A549 (cell line): ENCODE results near the gene PKD2L1.

Experiments
- CBX8 ChIP-seq: fragments of 200-600 bp; sonication (generic); IDR thresholded peaks from 2 replicates; pipeline ENCODE4 v1.6.1; 2016
- ELK1 ChIP-seq: fragments of 150-350 bp; IDR thresholded peaks from 2 replicates; pipeline ENCODE4 v1.6.1; 2014; ENCODE audit warnings: low read depth, mild to moderate bottlenecking, low read length
- EP300 ChIP-seq, 2 experiments: fragments of >200 bp; sonication (Bioruptor Twin); formaldehyde crosslinking; IDR thresholded peaks; 2 replicates in 1 of 2; 3 replicates in 1 of 2; pipeline ENCODE4 v1.6.1; 2016 to 2017
- MAFK ChIP-seq: fragments of 450-650 bp; IDR thresholded peaks from 2 replicates; pipeline ENCODE4 v1.6.1; 2014; ENCODE audit not compliant: partially characterized antibody
- POLR2A ChIP-seq: IDR thresholded peaks from 2 replicates; pipeline ENCODE4 v1.6.1; 2012; ENCODE audit warnings: mild to moderate bottlenecking, low read length
- RNF2 ChIP-seq: fragments of 200-600 bp; sonication (generic); IDR thresholded peaks from 2 replicates; pipeline ENCODE4 v1.6.1; 2016; ENCODE audit warnings: low read depth, mild to moderate bottlenecking, antibody characterized with exemption, moderate library complexity, borderline replicate concordance
- TF ChIP-seq, protein P1 (sequence below): fragments of >200 bp; sonication (Bioruptor Twin); formaldehyde crosslinking; IDR thresholded peaks from 3 replicates; pipeline ENCODE4 v1.5.1; 2016
- TF ChIP-seq, protein P2 (sequence below): IDR thresholded peaks from 2 replicates; pipeline ENCODE4 v1.6.1; 2012

GRCh38 chr10:100348389-100348927, 18.4 kb upstream of the PKD2L1 start:
- TF ChIP-seq POLR2A (no peak), CBX8 (no peak), ELK1 (no peak), EP300 (IDR thresholded peaks at IDR 0.05) (no peak), RNF2 (no peak), MAFK (no peak)
- TF ChIP-seq, protein P1, sequence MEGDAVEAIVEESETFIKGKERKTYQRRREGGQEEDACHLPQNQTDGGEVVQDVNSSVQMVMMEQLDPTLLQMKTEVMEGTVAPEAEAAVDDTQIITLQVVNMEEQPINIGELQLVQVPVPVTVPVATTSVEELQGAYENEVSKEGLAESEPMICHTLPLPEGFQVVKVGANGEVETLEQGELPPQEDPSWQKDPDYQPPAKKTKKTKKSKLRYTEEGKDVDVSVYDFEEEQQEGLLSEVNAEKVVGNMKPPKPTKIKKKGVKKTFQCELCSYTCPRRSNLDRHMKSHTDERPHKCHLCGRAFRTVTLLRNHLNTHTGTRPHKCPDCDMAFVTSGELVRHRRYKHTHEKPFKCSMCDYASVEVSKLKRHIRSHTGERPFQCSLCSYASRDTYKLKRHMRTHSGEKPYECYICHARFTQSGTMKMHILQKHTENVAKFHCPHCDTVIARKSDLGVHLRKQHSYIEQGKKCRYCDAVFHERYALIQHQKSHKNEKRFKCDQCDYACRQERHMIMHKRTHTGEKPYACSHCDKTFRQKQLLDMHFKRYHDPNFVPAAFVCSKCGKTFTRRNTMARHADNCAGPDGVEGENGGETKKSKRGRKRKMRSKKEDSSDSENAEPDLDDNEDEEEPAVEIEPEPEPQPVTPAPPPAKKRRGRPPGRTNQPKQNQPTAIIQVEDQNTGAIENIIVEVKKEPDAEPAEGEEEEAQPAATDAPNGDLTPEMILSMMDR = no peak
- TF ChIP-seq, protein P2, sequence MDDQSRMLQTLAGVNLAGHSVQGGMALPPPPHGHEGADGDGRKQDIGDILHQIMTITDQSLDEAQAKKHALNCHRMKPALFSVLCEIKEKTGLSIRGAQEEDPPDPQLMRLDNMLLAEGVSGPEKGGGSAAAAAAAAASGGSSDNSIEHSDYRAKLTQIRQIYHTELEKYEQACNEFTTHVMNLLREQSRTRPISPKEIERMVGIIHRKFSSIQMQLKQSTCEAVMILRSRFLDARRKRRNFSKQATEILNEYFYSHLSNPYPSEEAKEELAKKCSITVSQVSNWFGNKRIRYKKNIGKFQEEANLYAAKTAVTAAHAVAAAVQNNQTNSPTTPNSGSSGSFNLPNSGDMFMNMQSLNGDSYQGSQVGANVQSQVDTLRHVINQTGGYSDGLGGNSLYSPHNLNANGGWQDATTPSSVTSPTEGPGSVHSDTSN = no peak
